Activated naive CD8-positive, alpha-beta T cell treated with anti-CD3 and anti-CD28 coated beads for 36 hours (primary cell): ENCODE results near the gene SLF1. TPM values are rescaled to one million over a fixed set of nuclear protein-coding genes. Genes with fewer than 3 reads are reported as not detected.
"Not testable (repeated sequence)": the region's sequence is repeated elsewhere in the genome, so short reads cannot be mapped to it uniquely, and the experiment has no call there.

Experiments used
- DNase-seq: peaks from one replicate; pipeline ENCODE4 v3.0.0; 2021
- H3K27ac Mint-ChIP-seq: one replicate; pipeline ENCODE4 v1.8.0; 2022; ENCODE audit warnings: mild to moderate bottlenecking, moderate library complexity, mixed read lengths
- H3K27me3 Mint-ChIP-seq: one replicate; pipeline ENCODE4 v1.8.0; 2022; ENCODE audit warnings: mild to moderate bottlenecking, mixed read lengths
- H3K36me3 Mint-ChIP-seq: one replicate; pipeline ENCODE4 v1.8.0; 2021; ENCODE audit warnings: mild to moderate bottlenecking, mixed read lengths
- H3K4me1 Mint-ChIP-seq: one replicate; pipeline ENCODE4 v1.8.0; 2021; ENCODE audit warnings: mixed read lengths
- H3K4me3 Mint-ChIP-seq: one replicate; pipeline ENCODE4 v1.8.0; 2022; ENCODE audit warnings: mild to moderate bottlenecking, moderate library complexity, mixed read lengths
- H3K9me3 Mint-ChIP-seq: one replicate; pipeline ENCODE4 v1.8.0; 2022; ENCODE audit warnings: mixed read lengths
- total RNA-seq, 2 experiments: library from RNA; stranded (reverse); gene quantifications; one replicate each; pipeline ENCODE4 v1.2.3, GENCODE V29; 2021

SLF1 gene
- 10 to 100 TPM; 10.7 to 13.0 TPM for total RNA-seq

- Mint-ChIP-seq H3K27ac (peak within 1 kb of the TSS; percentile 92), H3K27me3 (no peaks in the 10 kb centered on the region), H3K4me1 (peaks cover 34% of the 10 kb centered on the region), H3K9me3 (no peaks in the 10 kb centered on the region), H3K4me3 (peak within 1 kb of the TSS; percentile 95), H3K36me3 (peaks cover 4% of the 10 kb centered on the region)
- peak; percentile 88 for DNase-seq
Observed at GRCh38 chr5:94618493-94619328, at the start of gene SLF1, which contains the start of gene KIAA0825. Gene SLF1 (plus strand): TSS chr5:94618669. CDS start chr5:94628811, 10,142 bp downstream. Gene KIAA0825 (minus strand): TSS chr5:94618604. CDS start chr5:94537126, 81,478 bp downstream.

- Mint-ChIP-seq H3K27me3 (no peaks in the 10 kb centered on the region), H3K36me3 (peaks cover 8% of the 10 kb centered on the region), H3K4me1 (peaks cover 4% of the 10 kb centered on the region), H3K9me3 (peaks cover 1% of the 10 kb centered on the region), H3K4me3 (no peak overlapping the region), H3K27ac (no peak overlapping the region)
- DNase-seq, result no peak
Observed at GRCh38 chr5:94571415-94571814, 47.1 kb upstream of the SLF1 start.

- H3K36me3 Mint-ChIP-seq, H3K9me3 Mint-ChIP-seq, H3K27me3 Mint-ChIP-seq, H3K27ac Mint-ChIP-seq, H3K4me3 Mint-ChIP-seq, DNase-seq: not testable (repeated sequence)
- peaks cover 18% of the 10 kb centered on the region for H3K4me1 Mint-ChIP-seq
Observed at GRCh38 chr5:94573349-94573748, 45.1 kb upstream of the SLF1 start.

- no peaks in the 10 kb centered on the region for H3K27me3 Mint-ChIP-seq
- H3K4me3 Mint-ChIP-seq, result no peak overlapping the region
- no peak for DNase-seq
- H3K9me3 Mint-ChIP-seq, result peaks cover 1% of the 10 kb centered on the region
- peaks cover 8% of the 10 kb centered on the region for H3K36me3 Mint-ChIP-seq
- peaks cover 20% of the 10 kb centered on the region for H3K4me1 Mint-ChIP-seq
- H3K27ac Mint-ChIP-seq, result peak overlapping the region; percentile 26
Observed at GRCh38 chr5:94575196-94575595, 43.3 kb upstream of the SLF1 start.

- Mint-ChIP-seq H3K4me3 (no peak overlapping the region), H3K4me1 (peaks cover 20% of the 10 kb centered on the region), H3K27me3 (no peaks in the 10 kb centered on the region), H3K36me3 (peaks cover 8% of the 10 kb centered on the region), H3K9me3 (peaks cover 1% of the 10 kb centered on the region), H3K27ac (no peak overlapping the region)
- no peak for DNase-seq
Observed at GRCh38 chr5:94577466-94578245, 40.8 kb upstream of the SLF1 start.

GRCh38 chr5:94595281-94595840 lies 23.1 kb upstream of the SLF1 start:
- H3K27me3 Mint-ChIP-seq, result no peaks in the 10 kb centered on the region
- H3K9me3 Mint-ChIP-seq, result peaks cover 5% of the 10 kb centered on the region
- no peak overlapping the region for H3K27ac Mint-ChIP-seq
- peaks cover 1% of the 10 kb centered on the region for H3K36me3 Mint-ChIP-seq
- no peak for DNase-seq
- no peaks in the 10 kb centered on the region for H3K4me1 Mint-ChIP-seq
- no peak overlapping the region for H3K4me3 Mint-ChIP-seq

- H3K27me3 Mint-ChIP-seq, result no peaks in the 10 kb centered on the region
- H3K36me3 Mint-ChIP-seq, result no peaks in the 10 kb centered on the region
- H3K4me1 Mint-ChIP-seq, result peaks cover 13% of the 10 kb centered on the region
Observed at GRCh38 chr5:94613583-94613982, 4.9 kb upstream of the SLF1 start.

GRCh38 chr5:94614156-94614805 lies 4.2 kb upstream of the SLF1 start:
- H3K27me3 Mint-ChIP-seq, result no peaks in the 10 kb centered on the region
- no peak for DNase-seq
- H3K4me3 Mint-ChIP-seq, result no peak overlapping the region
- no peaks in the 10 kb centered on the region for H3K36me3 Mint-ChIP-seq
- peaks cover 14% of the 10 kb centered on the region for H3K4me1 Mint-ChIP-seq
- H3K27ac Mint-ChIP-seq, result no peak overlapping the region
- H3K9me3 Mint-ChIP-seq, result no peaks in the 10 kb centered on the region

More at GRCh38 chr5:94613583-94613982, 4.9 kb upstream of the SLF1 start:
- no peaks in the 10 kb centered on the region for H3K9me3 Mint-ChIP-seq
- no peak overlapping the region for H3K27ac Mint-ChIP-seq
- peak; percentile 2 for DNase-seq
- no peak overlapping the region for H3K4me3 Mint-ChIP-seq

GRCh38 chr5:94615862-94616261 lies 2.6 kb upstream of the SLF1 start:
- no peak overlapping the region for H3K4me3 Mint-ChIP-seq
- H3K4me1 Mint-ChIP-seq, result peaks cover 20% of the 10 kb centered on the region
- H3K27me3 Mint-ChIP-seq, result no peaks in the 10 kb centered on the region
- no peak overlapping the region for H3K27ac Mint-ChIP-seq
- H3K36me3 Mint-ChIP-seq, result no peaks in the 10 kb centered on the region
- no peaks in the 10 kb centered on the region for H3K9me3 Mint-ChIP-seq
- DNase-seq, result no peak

- Mint-ChIP-seq H3K27me3 (no peaks in the 10 kb centered on the region), H3K36me3 (peaks cover 4% of the 10 kb centered on the region), H3K4me1 (peaks cover 34% of the 10 kb centered on the region), H3K4me3 (peak overlapping the region; percentile 95), H3K27ac (peak overlapping the region; percentile 92), H3K9me3 (no peaks in the 10 kb centered on the region)
- no peak for DNase-seq
Observed at GRCh38 chr5:94618029-94618492, 408 bp upstream of the SLF1 start.

- no peaks in the 10 kb centered on the region for H3K9me3 Mint-ChIP-seq
- peaks cover 31% of the 10 kb centered on the region for H3K4me1 Mint-ChIP-seq
- H3K27me3 Mint-ChIP-seq, result no peaks in the 10 kb centered on the region
- no peak overlapping the region for H3K4me3 Mint-ChIP-seq
- no peak overlapping the region for H3K27ac Mint-ChIP-seq
- no peak for DNase-seq
- peaks cover 4% of the 10 kb centered on the region for H3K36me3 Mint-ChIP-seq
Observed at GRCh38 chr5:94620256-94620655, 1.8 kb downstream of the SLF1 start.

- H3K27ac Mint-ChIP-seq, result no peak overlapping the region
- no peak overlapping the region for H3K4me3 Mint-ChIP-seq
- peaks cover 28% of the 10 kb centered on the region for H3K4me1 Mint-ChIP-seq
- no peaks in the 10 kb centered on the region for H3K9me3 Mint-ChIP-seq
- no peak for DNase-seq
- H3K27me3 Mint-ChIP-seq, result no peaks in the 10 kb centered on the region
- H3K36me3 Mint-ChIP-seq, result peaks cover 4% of the 10 kb centered on the region
Observed at GRCh38 chr5:94621763-94622162, 3.3 kb downstream of the SLF1 start.

- H3K27ac Mint-ChIP-seq, result no peak overlapping the region
- no peak overlapping the region for H3K4me3 Mint-ChIP-seq
- DNase-seq, result no peak
- peaks cover 21% of the 10 kb centered on the region for H3K4me1 Mint-ChIP-seq
- no peaks in the 10 kb centered on the region for H3K27me3 Mint-ChIP-seq
- peaks cover 4% of the 10 kb centered on the region for H3K36me3 Mint-ChIP-seq
- H3K9me3 Mint-ChIP-seq, result no peaks in the 10 kb centered on the region
Observed at GRCh38 chr5:94623011-94623410, 4.5 kb downstream of the SLF1 start.

GRCh38 chr5:94623877-94624276 lies 5.4 kb downstream of the SLF1 start:
- H3K36me3 Mint-ChIP-seq, result peaks cover 4% of the 10 kb centered on the region
- no peak overlapping the region for H3K27ac Mint-ChIP-seq
- H3K9me3 Mint-ChIP-seq, result no peaks in the 10 kb centered on the region
- no peak for DNase-seq
- no peak overlapping the region for H3K4me3 Mint-ChIP-seq
- peaks cover 21% of the 10 kb centered on the region for H3K4me1 Mint-ChIP-seq
- no peaks in the 10 kb centered on the region for H3K27me3 Mint-ChIP-seq

GRCh38 chr5:94627191-94627590 lies 8.7 kb downstream of the SLF1 start:
- H3K27ac Mint-ChIP-seq, result no peak overlapping the region
- no peaks in the 10 kb centered on the region for H3K9me3 Mint-ChIP-seq
- DNase-seq, result no peak
- peaks cover 3% of the 10 kb centered on the region for H3K4me1 Mint-ChIP-seq
- H3K36me3 Mint-ChIP-seq, result peaks cover 25% of the 10 kb centered on the region
- H3K4me3 Mint-ChIP-seq, result no peak overlapping the region
- no peaks in the 10 kb centered on the region for H3K27me3 Mint-ChIP-seq
